Left ventricle myocardium inferior (tissue), 1 donor: ENCODE data around the gene KCTD3. TPM values are rescaled to one million over a fixed set of nuclear protein-coding genes. Genes with fewer than 3 reads are reported as not detected.

Experiments
- DNase-seq: peaks from one replicate; pipeline ENCODE4 v3.0.0-alpha.2; 2020
- H3K27ac ChIP-seq: fragments of 200-600 bp; replicated peaks from 2 replicates; pipeline ENCODE4 v1.8.0; 2021
- H3K27me3 ChIP-seq: fragments of 200-600 bp; 2 replicates; pipeline ENCODE4 v1.8.0; 2021; ENCODE audit warnings: low read depth
- H3K36me3 ChIP-seq: fragments of 200-600 bp; 2 replicates; pipeline ENCODE4 v1.8.0; 2021
- H3K4me1 ChIP-seq: fragments of 200-600 bp; 2 replicates; pipeline ENCODE4 v1.8.0; 2021
- H3K4me3 ChIP-seq: fragments of 200-600 bp; 2 replicates; pipeline ENCODE4 v1.8.0; 2021; ENCODE audit warnings: mild to moderate bottlenecking, moderate library complexity
- H3K9me3 ChIP-seq: fragments of 200-600 bp; replicated peaks from 2 replicates; pipeline ENCODE4 v1.8.0; 2021
- CTCF ChIP-seq: fragments of 200-600 bp; IDR thresholded peaks from 2 replicates; pipeline ENCODE4 v1.8.0; 2021; ENCODE audit warnings: antibody characterized with exemption, mild to moderate bottlenecking, borderline replicate concordance
- intact Hi-C: fragments of 100-400 bp; cut with micrococcal nuclease; formaldehyde crosslinking; loops from one replicate; pipeline ENCODE4 v1.11.0; 2022
- total RNA-seq: library from RNA; stranded (reverse); fragmentation: NEBNext Ultra II Directional; extraction: Animal tissue kit (Norgen Biotek cat#: 25700); gene quantifications from one replicate; pipeline ENCODE4 v1.2.1, GENCODE V29; 2021
- donor health status: DM: no; HTN: yes; CAD: no; lungs with severe emphysema.

The KCTD3 gene
- total RNA-seq, 1 donor from 2014 or later: 11.2 TPM

GRCh38 chr1:215606036-215606435, 38.9 kb downstream of the KCTD3 start:
- Histone ChIP-seq H3K36me3 (peaks cover 37% of the 10 kb centered on the region), H3K9me3 (no peaks in the 10 kb centered on the region), H3K27me3 (no peaks in the 10 kb centered on the region), H3K4me1 (peaks cover 29% of the 10 kb centered on the region), H3K4me3 (no peak overlapping the region), H3K27ac (no peak overlapping the region)
- intact Hi-C loops: no loop called here
- DNase-seq: no peak
- no peak for TF ChIP-seq CTCF

- intact Hi-C loops: no loop called here
- Histone ChIP-seq H3K27me3 (no peaks in the 10 kb centered on the region), H3K4me3 (no peak overlapping the region), H3K27ac (no peak overlapping the region), H3K36me3 (peaks cover 40% of the 10 kb centered on the region), H3K9me3 (no peaks in the 10 kb centered on the region), H3K4me1 (peaks cover 29% of the 10 kb centered on the region)
- no peak for DNase-seq
- TF ChIP-seq CTCF: peak; percentile 59
These were observed 39.6 kb downstream of the KCTD3 start for GRCh38 chr1:215606564-215607168.

DNA sequence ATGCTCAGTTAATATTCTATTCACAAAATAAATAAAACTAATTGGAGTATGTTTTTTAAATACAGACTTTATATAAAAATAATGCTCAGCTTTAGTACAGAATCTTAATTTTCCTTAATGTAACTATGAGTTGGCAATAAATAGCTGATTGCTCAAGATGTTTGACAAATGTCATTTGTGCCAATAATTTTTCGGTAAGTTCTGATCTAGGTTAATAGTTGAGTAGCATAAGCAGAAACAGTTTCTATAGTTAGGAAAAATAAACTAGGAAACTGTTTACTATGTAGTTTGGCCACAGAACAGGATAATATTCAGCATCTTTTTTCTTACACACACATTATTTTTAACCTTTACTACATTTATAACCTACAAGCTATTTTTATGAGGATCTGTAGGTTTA, 40.3 kb downstream of the KCTD3 start:
- no peaks in the 10 kb centered on the region for H3K27me3 ChIP-seq
- H3K36me3 ChIP-seq: peaks cover 43% of the 10 kb centered on the region
- intact Hi-C loops: no loop called here
- H3K4me1 ChIP-seq: peaks cover 37% of the 10 kb centered on the region
- TF ChIP-seq CTCF: no peak
- no peak overlapping the region for H3K27ac ChIP-seq
- no peak overlapping the region for H3K4me3 ChIP-seq
- H3K9me3 ChIP-seq: no peaks in the 10 kb centered on the region
- DNase-seq: no peak

DNA sequence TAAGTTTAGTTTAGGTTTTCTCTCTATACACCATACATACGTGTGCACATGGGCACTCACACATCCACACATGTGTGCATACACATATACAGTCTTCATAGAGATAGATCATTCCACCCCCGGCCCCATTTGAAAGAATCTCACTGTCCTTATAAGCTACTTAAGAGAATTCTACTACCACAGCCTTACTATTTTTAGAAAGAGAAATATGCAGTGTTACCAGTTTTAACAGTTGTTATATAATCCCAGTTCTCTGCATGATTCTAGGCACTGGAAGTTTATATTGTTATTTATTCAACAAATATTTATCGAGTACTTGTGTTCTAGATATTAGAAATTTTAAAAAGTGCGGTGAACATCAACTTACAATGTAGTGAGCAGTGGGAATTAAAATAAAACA, 41.5 kb downstream of the KCTD3 start:
- Histone ChIP-seq H3K4me1 (peaks cover 40% of the 10 kb centered on the region), H3K27ac (peak overlapping the region; percentile 20), H3K9me3 (peaks cover 4% of the 10 kb centered on the region), H3K36me3 (peaks cover 55% of the 10 kb centered on the region), H3K4me3 (no peak overlapping the region), H3K27me3 (no peaks in the 10 kb centered on the region)
- DNase-seq: no peak
- no peak for TF ChIP-seq CTCF
- intact Hi-C loops: no loop called here

DNA sequence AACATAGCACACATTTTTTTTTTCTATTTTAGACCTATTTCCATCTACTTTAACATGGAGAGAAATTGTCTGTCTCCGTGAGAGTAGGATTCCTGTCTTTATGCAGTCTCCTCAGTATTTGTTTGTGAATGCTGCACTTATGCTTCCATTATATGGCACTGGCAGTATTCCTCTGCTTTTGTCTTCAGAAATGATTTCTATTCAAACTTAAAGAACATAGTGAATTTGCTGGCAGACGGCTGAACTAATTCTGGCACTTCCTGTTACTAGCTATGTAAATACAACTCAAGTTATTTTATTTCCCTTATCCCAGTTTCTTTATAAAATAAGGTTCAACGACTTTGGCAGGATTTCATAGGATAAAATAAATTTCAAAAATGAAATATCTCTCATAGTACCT, 45.3 kb downstream of the KCTD3 start:
- no peak overlapping the region for H3K27ac ChIP-seq
- intact Hi-C loops: no loop called here
- peaks cover 52% of the 10 kb centered on the region for H3K36me3 ChIP-seq

More for the DNA sequence above, 45.3 kb downstream of the KCTD3 start:
- Histone ChIP-seq H3K9me3 (peaks cover 5% of the 10 kb centered on the region), H3K27me3 (no peaks in the 10 kb centered on the region), H3K4me3 (no peak overlapping the region), H3K4me1 (peaks cover 39% of the 10 kb centered on the region)
- TF ChIP-seq CTCF: no peak
- DNase-seq: no peak
